HG02840 (cell line): ENCODE data around the gene WNK4.

Source experiments
- ATAC-seq: cut with Tn5 transposase; IDR thresholded peaks from one replicate; pipeline ENCODE4 v1.9.1; 2021; ENCODE audit warnings: mild to moderate bottlenecking, moderate library complexity, moderate number of reproducible peaks; ENCODE audit not compliant: unreplicated experiment, low FRiP score

The WNK4 gene

DNA sequence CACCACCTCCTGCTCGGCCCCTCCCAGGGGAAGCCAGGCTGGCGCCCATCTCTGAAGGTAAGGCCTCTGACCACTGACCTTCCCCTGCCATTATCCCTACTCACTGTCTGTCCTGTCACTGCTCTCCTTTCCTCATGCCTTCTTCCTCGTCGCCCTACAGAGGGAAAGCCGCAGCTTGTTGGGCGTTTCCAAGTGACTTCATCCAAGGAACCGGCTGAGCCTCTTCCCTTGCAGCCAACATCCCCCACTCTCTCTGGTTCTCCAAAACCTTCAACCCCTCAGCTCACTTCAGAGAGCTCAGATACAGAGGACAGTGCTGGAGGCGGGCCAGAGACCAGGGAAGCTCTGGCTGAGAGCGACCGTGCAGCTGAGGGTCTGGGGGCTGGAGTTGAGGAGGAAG, 15.1 kb downstream of the WNK4 start:
- no peak for ATAC-seq

DNA sequence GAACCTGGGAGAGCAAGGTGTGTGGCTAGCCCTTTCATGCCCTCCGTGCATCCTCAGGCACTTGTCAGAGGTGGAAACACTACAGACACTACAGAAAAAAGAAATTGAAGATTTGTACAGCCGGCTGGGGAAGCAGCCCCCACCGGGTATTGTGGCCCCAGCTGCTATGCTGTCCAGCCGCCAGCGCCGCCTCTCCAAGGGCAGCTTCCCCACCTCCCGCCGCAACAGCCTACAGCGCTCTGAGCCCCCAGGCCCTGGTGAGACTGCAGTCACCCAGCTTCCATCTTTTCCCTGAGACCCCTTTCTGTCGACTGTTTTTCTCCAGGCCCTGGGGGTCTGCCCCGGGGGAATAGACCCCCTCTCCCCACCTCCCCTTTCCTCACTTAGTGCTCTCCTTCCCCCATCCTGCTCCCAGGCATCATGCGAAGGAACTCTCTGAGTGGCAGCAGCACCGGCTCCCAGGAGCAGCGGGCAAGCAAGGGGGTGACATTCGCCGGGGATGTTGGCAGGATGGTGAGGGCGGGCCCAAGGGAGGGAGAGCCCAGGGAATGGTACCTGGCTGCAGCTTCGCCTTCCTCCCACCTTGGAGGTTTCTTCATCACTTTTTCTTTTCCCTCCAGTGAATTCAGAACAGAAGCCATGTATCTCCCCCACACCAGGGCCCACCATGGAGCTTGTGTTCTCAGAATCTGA, 15.8 kb downstream of the WNK4 start:
- no peak for ATAC-seq

DNA sequence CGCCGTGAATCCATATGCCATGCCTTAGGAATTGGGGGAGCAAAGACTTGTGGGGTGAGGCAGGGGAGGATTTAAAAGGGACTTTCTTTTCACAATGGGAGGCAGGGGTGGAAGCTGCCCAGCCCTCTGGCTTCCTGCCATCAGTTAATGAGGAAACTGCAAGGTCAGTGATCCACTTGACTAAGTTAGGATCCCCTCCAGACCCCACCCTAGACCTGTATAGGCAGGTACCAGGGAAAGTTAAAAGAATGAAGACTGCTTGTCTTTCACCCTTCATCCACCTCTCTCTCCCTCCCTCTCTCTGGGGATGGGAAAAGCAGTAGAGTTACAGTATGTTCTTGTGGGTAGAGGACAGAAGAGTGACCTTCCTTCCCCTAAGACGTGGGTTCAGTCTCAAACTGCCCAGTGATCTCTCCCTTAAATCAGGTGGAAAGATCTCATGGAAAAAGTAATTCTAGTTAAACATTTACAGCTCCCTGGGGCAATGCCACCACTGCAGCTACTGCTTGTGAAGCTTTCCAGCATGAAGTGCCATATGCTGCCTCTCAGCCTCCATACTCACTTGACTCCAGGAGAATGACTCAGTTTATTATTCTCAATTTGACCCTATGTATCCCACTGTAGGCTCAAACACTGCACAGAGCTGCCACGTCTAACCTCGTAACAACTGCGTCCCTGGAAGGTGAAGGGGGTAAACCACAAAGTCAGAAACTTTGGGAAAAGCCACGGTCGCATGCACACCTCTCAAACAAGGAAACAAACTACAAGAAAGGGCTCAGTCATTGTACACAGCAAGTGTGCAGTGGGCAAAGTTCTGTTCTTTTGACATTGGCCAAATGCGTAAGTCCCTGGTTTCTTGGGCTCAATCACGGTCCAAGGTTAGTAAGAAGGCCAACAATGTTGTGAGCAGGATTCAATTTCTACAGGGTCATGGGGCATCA, 16.9 kb downstream of the WNK4 start:
- no peak for ATAC-seq

DNA sequence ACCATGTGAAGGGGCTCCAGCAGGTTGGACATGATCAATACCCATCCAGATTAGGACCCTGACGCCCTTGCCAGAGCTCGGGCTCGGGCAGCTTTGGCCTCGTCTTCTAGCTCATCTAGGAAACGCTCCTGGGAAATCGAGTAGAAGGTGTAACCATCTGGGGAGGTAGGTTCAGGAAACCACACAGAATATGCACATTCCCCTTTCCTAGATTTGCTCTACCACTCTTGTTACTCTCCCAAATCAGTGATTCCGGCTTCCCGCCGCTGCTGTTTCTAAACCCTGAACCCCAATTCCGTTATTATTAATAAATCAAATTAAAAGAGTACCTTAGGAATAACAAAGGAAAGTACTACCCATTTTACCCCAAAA, 17.6 kb downstream of the WNK4 start:
- no peak for ATAC-seq

DNA sequence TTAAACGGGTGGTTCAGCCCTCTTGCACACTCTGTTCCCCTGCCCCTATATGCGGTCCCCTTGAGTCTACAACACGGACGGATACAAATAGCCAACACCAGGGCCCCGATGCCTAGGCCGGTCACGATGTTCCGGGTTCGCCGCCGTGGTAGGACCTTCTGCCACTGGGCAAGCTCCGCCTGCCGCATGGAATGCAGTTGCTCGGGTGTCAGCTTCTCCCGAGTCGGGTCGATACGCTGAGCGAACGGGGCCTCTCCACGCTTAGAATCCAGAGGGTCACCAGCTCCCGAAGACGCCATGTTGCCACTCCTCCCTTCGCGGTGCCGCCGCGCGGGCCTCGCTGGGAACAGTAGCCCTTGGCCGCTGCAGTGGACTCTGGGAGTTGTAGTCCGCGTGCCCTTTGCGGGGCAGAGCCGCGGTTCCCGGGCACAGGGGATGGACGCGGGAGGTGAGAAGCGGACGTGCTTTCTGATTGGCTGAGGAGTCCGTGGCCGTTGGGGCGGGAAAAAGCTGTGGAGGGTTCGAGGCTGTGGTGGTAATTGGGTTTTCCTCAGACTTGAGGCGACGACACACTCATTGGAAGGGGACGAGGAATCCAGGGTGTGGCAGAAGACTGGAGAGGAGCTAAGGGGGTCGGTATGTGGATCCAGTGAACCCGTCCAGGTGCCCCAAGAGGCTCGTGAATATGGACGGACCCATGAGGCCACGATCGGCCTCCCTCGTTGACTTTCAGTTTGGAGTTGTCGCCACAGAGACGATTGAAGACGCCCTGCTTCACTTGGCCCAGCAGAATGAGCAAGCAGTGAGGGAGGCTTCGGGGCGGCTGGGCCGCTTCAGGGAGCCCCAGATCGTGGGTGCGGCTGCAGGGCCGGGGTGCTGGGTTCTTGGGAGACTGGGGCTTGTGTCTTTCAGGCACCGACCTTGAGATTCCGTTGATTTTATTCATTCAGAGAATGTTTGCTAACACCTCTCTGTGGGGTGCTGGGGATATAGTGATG, 18.3 kb downstream of the WNK4 start, which contains the start of the genes CNTD1 and COA3:
Gene CNTD1, plus strand, starts transcription at position 479 of the 998 bp plus-strand sequence. Its CDS starts 207 bp downstream, at position 686.
Gene COA3, minus strand, starts transcription at position 322 of the 998 bp plus-strand sequence. Its CDS starts 23 bp downstream, at position 299.
- peak; percentile 65 for ATAC-seq

DNA sequence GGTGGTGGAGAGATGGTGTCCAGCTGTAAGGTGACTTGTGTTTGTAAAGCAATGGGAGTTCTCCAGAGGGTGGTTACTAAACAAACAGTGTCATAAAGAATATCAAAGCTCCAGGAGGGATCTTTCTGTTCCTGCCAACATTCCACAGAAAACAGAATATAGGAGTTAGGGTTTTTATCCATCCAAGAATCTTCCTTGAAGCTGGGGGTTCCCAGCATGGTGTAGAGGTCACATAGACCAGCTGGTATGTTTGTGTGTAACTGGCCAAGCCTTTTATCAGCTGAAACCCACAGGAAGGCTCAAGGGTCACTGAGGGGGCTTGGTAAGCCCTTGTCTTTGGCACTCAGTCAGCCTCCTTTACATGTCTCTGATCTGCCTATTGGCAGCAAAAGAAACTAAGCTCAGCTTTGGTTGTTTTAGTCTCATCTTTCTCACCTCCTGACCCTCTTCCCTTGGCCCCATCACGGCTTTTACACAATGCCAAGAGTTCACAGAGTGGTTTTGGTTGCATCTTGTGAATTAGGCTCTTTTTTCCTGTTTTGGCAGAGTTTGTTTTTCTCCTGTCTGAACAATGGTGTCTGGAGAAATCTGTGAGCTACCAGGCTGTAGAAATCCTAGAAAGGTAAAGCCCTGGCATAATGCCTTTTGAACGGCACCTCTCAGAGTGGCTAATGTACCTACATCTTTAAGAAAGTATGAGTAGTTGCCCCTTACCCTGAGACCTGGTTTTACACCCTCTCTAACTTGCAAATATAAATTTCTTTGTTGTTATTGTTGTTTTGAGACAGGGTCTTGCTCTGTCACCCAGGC, 22.9 kb downstream of the WNK4 start:
- ATAC-seq: no peak

DNA sequence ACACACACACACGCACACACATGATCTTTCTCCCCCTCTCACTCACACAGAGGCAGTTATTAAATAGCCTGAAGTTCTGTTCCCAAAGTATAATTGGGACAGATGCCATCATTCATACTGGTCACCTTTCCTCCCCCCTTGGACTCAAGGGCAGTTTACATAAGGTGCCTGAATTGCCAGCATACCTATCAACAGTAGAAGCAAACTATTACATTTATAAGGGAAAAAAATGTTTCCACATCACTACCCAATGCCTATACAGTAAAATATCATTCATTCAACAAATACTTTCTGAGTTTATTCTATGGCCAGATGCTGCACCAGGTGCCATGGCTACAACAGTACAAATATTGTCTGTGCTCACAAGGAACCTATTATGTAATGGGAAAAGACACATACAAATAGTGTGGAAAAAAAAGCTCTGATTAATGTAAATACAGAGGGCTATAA, 24.5 kb downstream of the WNK4 start:
- no peak for ATAC-seq

DNA sequence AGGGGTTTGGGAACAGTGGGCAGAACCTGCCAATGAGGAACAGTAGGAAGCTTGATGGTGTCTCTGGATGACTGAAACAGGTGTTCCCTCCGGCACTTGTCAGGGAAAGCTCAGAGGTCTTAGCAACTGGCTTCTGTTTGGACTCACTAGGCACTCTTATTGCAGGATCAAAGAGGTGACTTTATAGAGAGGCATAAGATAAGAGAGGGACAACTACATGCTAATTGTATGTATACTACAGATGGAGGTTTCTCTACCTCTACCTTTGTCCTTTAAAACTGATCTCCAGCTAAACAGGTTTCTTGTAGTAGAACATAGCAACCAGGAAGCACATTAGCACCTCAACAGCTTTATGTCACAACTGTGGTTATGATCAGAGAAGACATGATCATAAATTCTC, 25.8 kb downstream of the WNK4 start:
- ATAC-seq: no peak

DNA sequence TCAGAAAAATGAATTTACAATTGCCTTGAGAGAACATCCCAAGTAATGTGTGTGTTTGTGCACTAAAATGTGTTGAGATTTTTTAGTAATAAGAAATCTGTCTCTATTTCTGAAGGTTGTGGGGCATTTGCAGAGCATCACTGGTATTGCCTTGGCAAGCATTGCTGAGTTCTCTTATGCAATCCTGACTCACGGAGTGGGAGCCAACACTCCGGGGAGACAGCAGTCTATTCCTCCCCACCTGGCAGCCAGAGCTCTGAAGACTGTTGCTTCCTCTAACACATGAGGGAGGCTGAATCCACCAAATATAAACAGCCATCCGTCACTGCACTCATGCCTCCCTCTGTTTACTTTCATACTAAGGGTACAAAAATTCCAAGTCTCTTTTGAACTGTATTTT, 28.8 kb downstream of the WNK4 start:
- ATAC-seq: no peak

DNA sequence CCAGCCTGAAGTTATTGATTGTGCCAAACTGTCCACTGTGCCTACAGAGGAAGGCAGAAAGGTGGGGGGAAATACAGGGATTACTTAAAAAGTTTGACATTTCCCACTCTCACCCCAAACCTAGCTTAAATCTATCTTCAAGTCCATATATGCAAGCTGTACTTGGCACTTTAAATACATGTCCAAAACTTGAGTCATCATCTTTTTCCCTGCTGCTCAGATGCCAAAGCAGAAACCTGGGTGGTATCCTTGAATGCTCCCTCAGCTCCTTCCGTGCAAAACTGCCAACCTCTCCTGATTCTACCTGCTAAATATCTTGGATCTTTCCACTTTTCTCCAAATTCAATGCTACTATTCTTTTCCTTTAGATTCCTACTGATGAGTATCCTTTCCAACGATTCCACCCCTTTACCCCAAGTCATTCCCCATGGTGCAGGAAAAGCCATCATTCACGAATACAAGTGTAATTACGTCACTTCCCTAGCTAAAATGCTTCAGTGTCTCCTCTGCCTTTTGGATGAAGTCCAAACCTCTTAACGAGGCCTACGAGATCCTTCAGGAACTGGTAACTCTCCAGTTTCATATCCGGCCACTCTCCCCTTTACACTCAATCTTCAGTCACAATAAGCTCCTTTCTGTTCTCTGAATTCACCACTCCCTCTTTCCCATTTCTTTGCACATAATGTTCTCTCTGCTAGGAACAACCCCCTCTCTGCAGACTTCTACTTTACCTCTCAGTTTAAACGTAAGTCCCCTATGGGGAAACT, 34.4 kb downstream of the WNK4 start:
- ATAC-seq: no peak

DNA sequence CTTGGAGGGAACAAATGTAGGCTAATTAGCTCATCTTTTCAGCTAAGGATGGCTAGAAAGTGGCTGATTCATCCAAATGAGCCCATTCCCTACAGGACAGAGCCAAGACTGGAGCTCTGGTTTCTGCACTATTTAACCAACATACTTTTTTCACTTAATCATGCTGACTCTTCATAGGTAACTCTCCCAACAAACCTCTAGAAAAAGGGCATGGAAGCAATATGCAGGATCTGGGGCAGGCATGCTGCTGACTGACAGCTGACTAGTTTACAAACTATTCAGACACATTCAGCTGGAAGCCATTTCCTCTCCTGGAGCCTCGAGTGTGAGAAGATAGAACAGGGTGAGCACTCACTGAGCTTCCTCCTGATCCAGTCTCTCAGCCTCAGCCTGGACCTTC, 37.5 kb downstream of the WNK4 start:
- ATAC-seq: no peak

DNA sequence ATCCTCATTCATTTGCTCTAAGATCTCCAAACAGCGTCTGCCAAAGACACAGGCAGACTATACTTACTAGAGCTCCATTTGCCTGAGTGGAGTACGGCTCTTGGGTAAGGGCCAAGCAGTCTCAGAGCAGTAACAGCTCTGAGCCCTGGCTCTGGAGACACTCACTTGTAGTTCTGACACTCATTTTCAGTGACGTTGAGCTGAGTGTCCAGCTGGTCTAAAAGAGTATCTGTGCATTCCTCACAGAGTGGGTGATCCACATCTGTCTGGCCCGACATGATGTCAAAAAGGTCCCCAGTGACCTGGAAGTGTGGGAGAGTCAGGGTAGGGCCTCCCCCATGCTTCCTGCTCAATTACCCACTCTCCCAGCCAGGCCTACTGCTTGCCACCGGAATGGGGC, 38.0 kb downstream of the WNK4 start:
- no peak for ATAC-seq

DNA sequence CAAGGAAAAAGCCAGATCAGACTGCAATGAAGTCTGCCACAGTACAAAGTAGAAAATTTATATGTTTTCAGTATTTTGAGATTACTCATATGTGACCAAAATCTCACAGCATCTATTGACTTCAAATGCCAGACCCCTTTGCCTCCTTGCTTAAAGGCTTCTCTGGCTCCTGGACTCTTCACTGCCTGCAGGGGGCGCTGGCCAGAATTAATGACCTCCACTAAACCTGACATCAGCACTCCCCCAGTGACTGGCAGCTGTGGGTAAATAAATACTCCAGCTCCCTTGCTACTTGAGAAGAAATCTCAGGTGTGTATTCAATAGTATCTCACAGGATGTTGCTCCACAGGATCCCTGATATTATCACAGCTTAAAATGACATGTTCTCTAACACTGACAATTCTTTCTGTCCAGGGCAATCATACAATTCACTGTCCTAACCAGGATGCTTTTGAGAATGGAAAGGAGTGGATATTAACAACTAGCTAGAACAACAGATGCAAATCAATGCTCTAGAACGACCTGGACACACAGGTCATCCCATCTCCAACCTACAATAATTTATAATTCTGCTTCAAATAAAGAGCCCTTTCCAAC, 39.6 kb downstream of the WNK4 start:
- no peak for ATAC-seq

DNA sequence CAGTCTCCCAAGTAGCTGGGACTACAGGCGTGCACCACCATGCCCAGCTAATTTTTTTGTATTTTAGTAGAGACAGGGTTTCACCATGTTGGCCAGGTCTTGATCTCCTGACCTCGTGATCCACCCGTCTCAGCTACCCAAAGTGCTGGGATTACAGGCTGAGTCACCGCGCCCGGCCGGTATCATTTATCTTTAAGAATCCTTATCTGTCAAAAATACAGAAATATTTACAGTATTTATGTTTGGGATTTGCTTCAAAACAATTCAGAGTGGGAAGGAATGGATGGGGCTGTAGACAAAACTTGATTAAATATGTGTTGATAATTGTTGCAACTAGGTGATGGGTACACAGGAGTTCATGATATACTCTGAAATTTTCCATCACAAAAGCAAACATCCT, 40.8 kb downstream of the WNK4 start:
- ATAC-seq: no peak

DNA sequence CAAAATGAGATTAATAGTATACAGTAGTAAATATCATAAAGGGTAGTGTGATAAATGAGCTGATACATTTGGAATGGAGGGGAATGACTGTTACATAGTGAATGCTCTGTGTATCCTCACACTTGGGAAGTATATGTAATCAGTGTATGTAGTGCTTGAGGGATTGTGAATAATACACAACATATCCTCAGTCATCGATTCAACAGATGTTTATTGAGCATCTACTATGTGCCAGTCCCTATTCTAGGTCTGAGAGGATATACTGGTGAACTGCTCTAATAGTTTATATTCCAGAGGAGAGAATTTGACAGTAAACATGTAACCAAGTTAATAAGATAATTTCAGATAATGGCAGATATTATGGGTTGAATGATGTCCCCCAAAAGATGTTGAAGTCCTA, 47.1 kb downstream of the WNK4 start:
- ATAC-seq: no peak

DNA sequence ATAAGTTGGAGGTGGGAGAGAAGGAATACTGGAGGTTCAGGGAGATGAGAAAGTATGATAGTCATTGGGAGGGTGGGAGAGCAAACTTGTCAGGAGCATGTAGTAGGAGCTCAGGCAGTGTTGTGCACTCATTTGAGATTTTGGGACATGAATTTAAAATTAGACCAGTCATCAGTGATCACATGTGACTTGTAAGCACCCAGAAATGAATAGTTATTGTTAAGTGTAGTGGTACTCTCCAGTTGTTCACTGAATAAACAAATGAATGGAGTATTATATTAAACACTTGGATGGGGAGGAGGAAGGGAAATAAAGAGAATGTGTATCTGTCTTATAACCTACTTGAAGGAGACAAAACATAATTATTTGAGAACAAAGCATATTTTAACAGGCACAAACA, 50.6 kb downstream of the WNK4 start:
- no peak for ATAC-seq

DNA sequence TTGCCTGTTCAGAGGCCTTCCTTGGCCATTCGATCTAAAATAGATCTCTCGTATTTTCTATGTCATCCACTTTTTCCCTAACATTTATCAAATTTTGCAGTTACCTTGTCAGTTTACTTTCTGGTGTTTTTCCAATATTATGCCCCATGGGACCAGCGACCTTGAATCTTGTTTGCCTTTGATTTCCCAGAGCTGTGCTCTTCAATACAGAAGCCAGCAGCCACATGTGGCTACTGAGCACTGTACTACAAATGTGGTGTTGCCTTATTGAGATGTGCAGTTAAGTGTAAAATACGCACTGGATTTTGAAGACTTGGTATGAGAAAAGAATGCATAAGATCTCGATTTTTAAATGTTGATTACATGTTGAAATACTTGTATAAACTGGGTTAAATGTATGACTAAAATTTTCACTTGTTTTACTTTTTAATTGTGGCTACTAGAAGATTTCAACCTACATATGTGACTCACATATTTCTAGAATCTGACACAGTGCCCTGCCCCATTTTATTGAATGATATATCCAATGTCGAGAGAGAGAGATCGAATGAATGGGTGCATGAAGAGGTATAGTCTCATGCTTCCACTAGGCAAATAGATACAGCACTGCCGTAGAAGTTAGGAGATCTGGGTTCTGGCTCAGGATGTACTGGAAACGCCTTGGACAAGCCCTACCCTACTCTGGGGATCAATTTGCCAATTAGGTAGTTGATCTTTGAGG, 52.0 kb downstream of the WNK4 start:
- ATAC-seq: peak; percentile 16
